HEK293 (cell line): ENCODE results near the gene SLC48A1.

ENCODE experiments used
- BCL11A ChIP-seq: fragments of 450-650 bp; formaldehyde crosslinking; IDR thresholded peaks from 2 replicates; pipeline ENCODE4 v1.5.1; 2016; ENCODE audit warnings: low read depth, missing biosample characterization, missing genetic modification characterization
- EGR2 ChIP-seq: fragments of 450-650 bp; formaldehyde crosslinking; IDR thresholded peaks from 2 replicates; pipeline ENCODE4 v1.5.1; 2016; ENCODE audit warnings: low read depth, missing biosample characterization, missing genetic modification characterization
- GLIS2 ChIP-seq: fragments of 450-650 bp; formaldehyde crosslinking; IDR thresholded peaks from 2 replicates; pipeline ENCODE4 v1.5.1; 2016; ENCODE audit warnings: missing biosample characterization, missing genetic modification characterization
- KLF1 ChIP-seq: fragments of 450-650 bp; formaldehyde crosslinking; IDR thresholded peaks from 2 replicates; pipeline ENCODE4 v1.5.1; 2016; ENCODE audit warnings: missing biosample characterization, missing genetic modification characterization
- KLF7 ChIP-seq: fragments of 450-650 bp; formaldehyde crosslinking; IDR thresholded peaks from 2 replicates; pipeline ENCODE4 v1.5.1; 2016; ENCODE audit warnings: missing biosample characterization, missing genetic modification characterization, borderline replicate concordance
- KLF8 ChIP-seq: fragments of 450-650 bp; formaldehyde crosslinking; IDR thresholded peaks from 2 replicates; pipeline ENCODE4 v1.5.1; 2016; ENCODE audit warnings: missing biosample characterization, missing genetic modification characterization
- OSR2 ChIP-seq: fragments of 450-650 bp; formaldehyde crosslinking; IDR thresholded peaks from 2 replicates; pipeline ENCODE4 v1.5.1; 2016; ENCODE audit warnings: missing biosample characterization, missing genetic modification characterization
- PRDM10 ChIP-seq: fragments of 450-650 bp; formaldehyde crosslinking; IDR thresholded peaks from 2 replicates; pipeline ENCODE4 v1.5.1; 2016; ENCODE audit warnings: missing biosample characterization, missing genetic modification characterization
- PRDM2 ChIP-seq: fragments of 450-650 bp; formaldehyde crosslinking; IDR thresholded peaks from 2 replicates; pipeline ENCODE4 v1.5.1; 2016; ENCODE audit warnings: missing biosample characterization, missing genetic modification characterization, borderline replicate concordance
- PRDM6 ChIP-seq: fragments of 450-650 bp; formaldehyde crosslinking; IDR thresholded peaks from 2 replicates; pipeline ENCODE4 v1.5.1; 2017; ENCODE audit warnings: missing biosample characterization, missing genetic modification characterization
- SP3 ChIP-seq: fragments of 450-650 bp; formaldehyde crosslinking; IDR thresholded peaks from 2 replicates; pipeline ENCODE4 v1.5.1; 2016; ENCODE audit warnings: missing biosample characterization, missing genetic modification characterization
- SP7 ChIP-seq: fragments of 450-650 bp; formaldehyde crosslinking; IDR thresholded peaks from 2 replicates; pipeline ENCODE4 v1.5.1; 2016; ENCODE audit warnings: missing biosample characterization, missing genetic modification characterization
- WT1 ChIP-seq: fragments of 450-650 bp; formaldehyde crosslinking; IDR thresholded peaks from 2 replicates; pipeline ENCODE4 v1.5.1; 2016; ENCODE audit warnings: missing biosample characterization, missing genetic modification characterization
- ZBTB8A ChIP-seq: fragments of 450-650 bp; formaldehyde crosslinking; IDR thresholded peaks from 2 replicates; pipeline ENCODE4 v1.5.1; 2016; ENCODE audit warnings: missing biosample characterization, missing genetic modification characterization
- ZFHX2 ChIP-seq: fragments of 450-650 bp; formaldehyde crosslinking; conservative IDR thresholded peaks from 2 replicates; pipeline ENCODE4 v1.5.1; 2016; ENCODE audit warnings: missing biosample characterization, missing genetic modification characterization
- ZNF184 ChIP-seq: fragments of 450-650 bp; IDR thresholded peaks from 2 replicates; pipeline ENCODE4 v1.5.1; 2018; ENCODE audit warnings: missing biosample characterization, mild to moderate bottlenecking, missing genetic modification characterization
- ZNF280C ChIP-seq: fragments of 450-650 bp; formaldehyde crosslinking; IDR thresholded peaks from 2 replicates; pipeline ENCODE4 v1.5.1; 2016; ENCODE audit warnings: missing biosample characterization, missing genetic modification characterization
- ZNF366 ChIP-seq: fragments of 450-650 bp; formaldehyde crosslinking; conservative IDR thresholded peaks from 2 replicates; pipeline ENCODE4 v1.5.1; 2016; ENCODE audit warnings: missing biosample characterization, missing genetic modification characterization
- ZNF423 ChIP-seq: fragments of 450-650 bp; formaldehyde crosslinking; IDR thresholded peaks from 2 replicates; pipeline ENCODE4 v1.5.1; 2016; ENCODE audit warnings: missing biosample characterization, missing genetic modification characterization
- ZNF426 ChIP-seq: fragments of 450-650 bp; formaldehyde crosslinking; IDR thresholded peaks from 2 replicates; pipeline ENCODE4 v1.5.1; 2017; ENCODE audit warnings: missing biosample characterization, missing genetic modification characterization, mild to moderate bottlenecking, inconsistent platforms, moderate library complexity
- ZNF449 ChIP-seq: fragments of 450-650 bp; formaldehyde crosslinking; IDR thresholded peaks from 2 replicates; pipeline ENCODE4 v1.5.1; 2017; ENCODE audit warnings: missing biosample characterization, mild to moderate bottlenecking, missing genetic modification characterization, moderate library complexity
- ZNF544 ChIP-seq: fragments of 450-650 bp; formaldehyde crosslinking; IDR thresholded peaks from 2 replicates; pipeline ENCODE4 v1.5.0; 2017; ENCODE audit warnings: missing biosample characterization, missing genetic modification characterization
- ZNF596 ChIP-seq: fragments of 450-650 bp; IDR thresholded peaks from 2 replicates; pipeline ENCODE4 v1.5.0; 2018; ENCODE audit warnings: missing biosample characterization, mild to moderate bottlenecking, missing genetic modification characterization, moderate library complexity
- ZNF654 ChIP-seq: fragments of 450-650 bp; formaldehyde crosslinking; IDR thresholded peaks from 2 replicates; pipeline ENCODE4 v1.5.1; 2016; ENCODE audit warnings: low read depth, missing biosample characterization, missing genetic modification characterization
- ZNF837 ChIP-seq: fragments of 450-650 bp; formaldehyde crosslinking; IDR thresholded peaks from 2 replicates; pipeline ENCODE4 v1.5.1; 2016; ENCODE audit warnings: missing biosample characterization, missing genetic modification characterization
- ZSCAN16 ChIP-seq: fragments of 450-650 bp; formaldehyde crosslinking; IDR thresholded peaks from 2 replicates; pipeline ENCODE4 v1.5.1; 2016; ENCODE audit warnings: missing biosample characterization, missing genetic modification characterization

SLC48A1 gene

GRCh38 chr12:47768323-47768811, 4.7 kb upstream of the SLC48A1 start (continued):
- TF ChIP-seq KLF8 (tag by site-specific recombination) (peak; percentile 72), PRDM10 (tag by site-specific recombination) (peak; percentile 69), PRDM6 (0 out of 2 replicates have a peak, but pooled peaks have one; percentile 12), WT1 (tag by site-specific recombination) (peak; percentile 99), ZNF423 (tag by site-specific recombination) (no peak), ZNF184 (tag by site-specific recombination) (no peak), PRDM2 (tag by site-specific recombination) (no peak), ZFHX2 (tag by site-specific recombination) (peak; percentile 73), ZNF837 (tag by site-specific recombination) (no peak), ZNF544 (tag by site-specific recombination) (no peak), EGR2 (tag by site-specific recombination) (peak; percentile 92), ZBTB8A (no peak), SP3 (tag by site-specific recombination) (0 out of 2 replicates have a peak, but pooled peaks have one; percentile 34), ZSCAN16 (peak; percentile 37; the same call in 1 of the 2 replicates), ZNF596 (tag by site-specific recombination) (0 out of 2 replicates have a peak, but pooled peaks have one; percentile 39), BCL11A (tag by site-specific recombination) (no peak), GLIS2 (tag by site-specific recombination) (no peak), ZNF426 (tag by site-specific recombination) (no peak), SP7 (tag by site-specific recombination) (peak; percentile 87), ZNF449 (no peak), ZNF280C (no peak), KLF1 (tag by site-specific recombination) (no peak), ZNF366 (tag by site-specific recombination) (peak; percentile 80), ZNF654 (no peak), KLF7 (peak; percentile 77; the same call in 1 of the 2 replicates), OSR2 (tag by site-specific recombination) (peak; percentile 93)
